Endodermal cell (in vitro differentiated cells): ENCODE results near the gene TMEM165. TPM values are rescaled to one million over a fixed set of nuclear protein-coding genes. Genes with fewer than 3 reads are reported as not detected.
"Not testable (repeated sequence)": the region's sequence is repeated elsewhere in the genome, so short reads cannot be mapped to it uniquely, and the experiment has no call there.

Experiments
- DNase-seq: peaks from one replicate; pipeline ENCODE4 v3.0.0-alpha.2; 2017
- H3K27ac ChIP-seq: 2 replicates; pipeline ENCODE4 v1.5.1; 2013; ENCODE audit warnings: mild to moderate bottlenecking, low read depth, low read length, moderate library complexity
- H3K27me3 ChIP-seq: 2 replicates; pipeline ENCODE4 v1.6.1; 2013; ENCODE audit warnings: mild to moderate bottlenecking, low read length, moderate library complexity; ENCODE audit not compliant: insufficient read depth, control insufficient read depth, poor library complexity, severe bottlenecking
- H3K36me3 ChIP-seq: 2 replicates; pipeline ENCODE4 v1.7.0; 2013; ENCODE audit warnings: mild to moderate bottlenecking, low read length, moderate library complexity; ENCODE audit not compliant: control insufficient read depth, insufficient read depth
- H3K4me1 ChIP-seq: one replicate; pipeline ENCODE4 v1.7.0; 2013; ENCODE audit warnings: low read length; ENCODE audit not compliant: control insufficient read depth, insufficient read depth
- H3K4me3 ChIP-seq: 2 replicates; pipeline ENCODE4 v1.5.1; 2013; ENCODE audit warnings: mild to moderate bottlenecking, low read length, moderate library complexity
- H3K9ac ChIP-seq: 2 replicates; pipeline ENCODE4 v1.6.1; 2013; ENCODE audit warnings: mild to moderate bottlenecking, low read length, moderate library complexity; ENCODE audit not compliant: poor library complexity, severe bottlenecking; ENCODE audit errors: extremely low read depth
- H3K9me3 ChIP-seq: 2 replicates; pipeline ENCODE4 v1.6.1; 2013; ENCODE audit warnings: mild to moderate bottlenecking, low read length, moderate library complexity; ENCODE audit not compliant: control insufficient read depth
- H3K27ac Mint-ChIP-seq: 2 replicates; pipeline ENCODE4 v1.8.0; 2020; ENCODE audit warnings: mixed read lengths
- H3K27me3 Mint-ChIP-seq: 2 replicates; pipeline ENCODE4 v1.8.0; 2021; ENCODE audit warnings: mild to moderate bottlenecking, mixed read lengths; ENCODE audit not compliant: insufficient read depth
- H3K36me3 Mint-ChIP-seq: 2 replicates; pipeline ENCODE4 v1.8.0; 2020; ENCODE audit warnings: low read depth, mixed read lengths
- H3K4me1 Mint-ChIP-seq: 2 replicates; pipeline ENCODE4 v1.8.0; 2020; ENCODE audit warnings: mixed read lengths
- H3K4me3 Mint-ChIP-seq: 2 replicates; pipeline ENCODE4 v1.8.0; 2020; ENCODE audit warnings: mild to moderate bottlenecking, moderate library complexity, mixed read lengths
- H3K9me3 Mint-ChIP-seq: 2 replicates; pipeline ENCODE4 v1.8.0; 2020; ENCODE audit warnings: mild to moderate bottlenecking, mixed read lengths
- WGBS, 2 experiments: methylation state at CpG; one replicate each; pipeline versions ENCODE4 v1.1.5 to v1.1.7; 2013; ENCODE audit warnings: missing lambda C conversion rate in 2 of 2, mixed read lengths in 1 of 2; ENCODE audit not compliant: insufficient coverage in 1 of 2, insufficient read length in 1 of 2; 5-methylcytosine and 5-hydroxymethylcytosine counted together
- total RNA-seq, 2 donors: library from RNA; stranded (reverse); fragmentation: NEBNext Ultra II Directional in 1 of 2; extraction: Animal tissue kit (Norgen Biotek cat#: 25700) in 1 of 2; gene quantifications; 2 replicates in 1 of 2; 3 replicates in 1 of 2; pipeline ENCODE4 v1.2.1, GENCODE V29; 2021
- TF ChIP-seq, protein P1 (sequence below): fragments of 200-600 bp; sonication (generic); conservative IDR thresholded peaks from 2 replicates; pipeline ENCODE4 v1.5.0; 2021; ENCODE audit warnings: antibody characterized with exemption, mild to moderate bottlenecking

The TMEM165 gene
- total RNA-seq, 2 donors from 2014 or later: 90.5 to 100 TPM

DNA sequence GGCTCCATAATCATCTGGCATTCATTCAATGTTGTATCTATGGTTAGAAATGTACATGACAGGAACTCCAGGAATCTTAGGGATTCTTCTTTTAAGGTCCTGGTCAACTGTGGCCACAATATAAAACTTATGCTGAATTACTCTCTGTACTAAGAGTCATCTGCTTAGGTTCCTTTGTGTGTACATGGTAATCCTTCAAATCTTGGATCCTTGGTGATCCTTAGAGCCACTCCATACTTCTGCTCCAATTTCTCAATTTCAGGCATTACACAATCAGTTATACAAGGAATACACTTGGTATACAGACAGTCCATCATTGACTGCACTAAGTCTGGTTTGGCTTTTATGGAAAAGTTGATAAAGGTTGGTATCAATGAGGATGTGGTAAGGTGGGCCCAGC, 43.9 kb upstream of the TMEM165 start:
- H3K27me3 Mint-ChIP-seq: no peaks in the 10 kb centered on the region
- no peak for DNase-seq
- Histone ChIP-seq H3K4me1 (peaks cover 4% of the 10 kb centered on the region), H3K9me3 (no peaks in the 10 kb centered on the region), H3K27ac (no peak overlapping the region), H3K4me3 (no peak overlapping the region), H3K9ac (no peak overlapping the region), H3K27me3 (no peaks in the 10 kb centered on the region), H3K36me3 (peaks cover 7% of the 10 kb centered on the region)
- no peak overlapping the region for H3K4me3 Mint-ChIP-seq
- H3K4me1 Mint-ChIP-seq: peaks cover 10% of the 10 kb centered on the region
- TF ChIP-seq, protein P1, sequence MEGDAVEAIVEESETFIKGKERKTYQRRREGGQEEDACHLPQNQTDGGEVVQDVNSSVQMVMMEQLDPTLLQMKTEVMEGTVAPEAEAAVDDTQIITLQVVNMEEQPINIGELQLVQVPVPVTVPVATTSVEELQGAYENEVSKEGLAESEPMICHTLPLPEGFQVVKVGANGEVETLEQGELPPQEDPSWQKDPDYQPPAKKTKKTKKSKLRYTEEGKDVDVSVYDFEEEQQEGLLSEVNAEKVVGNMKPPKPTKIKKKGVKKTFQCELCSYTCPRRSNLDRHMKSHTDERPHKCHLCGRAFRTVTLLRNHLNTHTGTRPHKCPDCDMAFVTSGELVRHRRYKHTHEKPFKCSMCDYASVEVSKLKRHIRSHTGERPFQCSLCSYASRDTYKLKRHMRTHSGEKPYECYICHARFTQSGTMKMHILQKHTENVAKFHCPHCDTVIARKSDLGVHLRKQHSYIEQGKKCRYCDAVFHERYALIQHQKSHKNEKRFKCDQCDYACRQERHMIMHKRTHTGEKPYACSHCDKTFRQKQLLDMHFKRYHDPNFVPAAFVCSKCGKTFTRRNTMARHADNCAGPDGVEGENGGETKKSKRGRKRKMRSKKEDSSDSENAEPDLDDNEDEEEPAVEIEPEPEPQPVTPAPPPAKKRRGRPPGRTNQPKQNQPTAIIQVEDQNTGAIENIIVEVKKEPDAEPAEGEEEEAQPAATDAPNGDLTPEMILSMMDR: no peak
- peaks cover 12% of the 10 kb centered on the region for H3K9me3 Mint-ChIP-seq
- peaks cover 31% of the 10 kb centered on the region for H3K36me3 Mint-ChIP-seq
- no peak overlapping the region for H3K27ac Mint-ChIP-seq

DNA sequence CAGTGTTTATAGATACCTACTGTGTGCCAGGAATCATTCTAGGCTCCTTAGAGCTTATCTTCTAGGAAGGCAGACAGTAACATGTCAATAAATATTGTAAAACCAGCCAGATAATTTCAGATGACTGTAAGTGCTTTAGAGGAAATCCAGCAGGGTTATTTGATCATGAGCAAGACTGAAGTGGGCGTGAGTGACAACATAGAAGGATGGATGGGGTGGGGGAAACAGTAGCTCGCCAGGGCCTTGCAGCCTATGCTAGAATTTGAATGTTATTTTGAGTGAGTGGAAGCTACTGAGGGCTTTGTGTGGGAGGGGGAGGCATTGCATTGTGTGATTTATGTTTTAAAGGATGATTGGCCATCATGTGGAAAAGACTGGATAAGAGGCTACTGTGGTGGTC, 43.0 kb upstream of the TMEM165 start:
- no peak overlapping the region for H3K27ac Mint-ChIP-seq
- peaks cover 11% of the 10 kb centered on the region for H3K4me1 Mint-ChIP-seq
- H3K27ac ChIP-seq: no peak overlapping the region
- no peaks in the 10 kb centered on the region for H3K9me3 ChIP-seq
- H3K9ac ChIP-seq: no peak overlapping the region
- H3K36me3 ChIP-seq: peaks cover 7% of the 10 kb centered on the region
- no peak overlapping the region for H3K4me3 ChIP-seq
- no peak overlapping the region for H3K4me3 Mint-ChIP-seq
- H3K4me1 ChIP-seq: peaks cover 4% of the 10 kb centered on the region
- H3K27me3 ChIP-seq: no peaks in the 10 kb centered on the region
- no peak for DNase-seq
- H3K27me3 Mint-ChIP-seq: no peaks in the 10 kb centered on the region
- 90 to 94% methylated on average over 2 of the region's 2 CpGs for WGBS, 2 experiments
- peaks cover 12% of the 10 kb centered on the region for H3K9me3 Mint-ChIP-seq
- H3K36me3 Mint-ChIP-seq: peaks cover 31% of the 10 kb centered on the region
- TF ChIP-seq, protein P1: no peak

DNA sequence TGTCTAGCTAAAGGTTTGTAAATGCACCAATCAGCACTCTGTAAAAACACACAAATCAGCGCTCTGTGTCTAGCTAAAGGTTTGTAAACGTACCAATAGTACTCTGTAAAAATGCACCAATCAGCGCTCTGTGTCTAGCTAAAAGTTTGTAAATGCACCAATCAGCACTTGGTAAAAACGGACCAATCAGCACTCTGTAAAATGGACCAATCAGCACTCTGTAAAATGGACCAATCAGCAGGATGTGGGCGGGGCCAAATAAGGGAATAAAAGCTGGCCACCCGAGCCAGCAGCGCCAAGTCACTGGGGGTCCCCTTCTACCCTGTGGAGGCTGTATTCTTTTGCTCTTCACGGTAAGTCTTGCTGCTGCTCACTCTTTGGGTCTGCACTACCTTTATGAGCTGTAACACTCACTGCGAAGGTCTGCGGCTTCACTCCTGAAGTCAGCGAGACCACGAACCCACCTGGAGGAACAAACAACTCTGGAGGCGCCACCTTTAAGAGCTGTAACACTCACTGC, 42.5 kb upstream of the TMEM165 start:
- Mint-ChIP-seq H3K36me3 (peaks cover 31% of the 10 kb centered on the region), H3K9me3 (peaks cover 12% of the 10 kb centered on the region)
- not testable (repeated sequence) for H3K27ac Mint-ChIP-seq, DNase-seq, H3K36me3 ChIP-seq, H3K27ac ChIP-seq, H3K4me3 Mint-ChIP-seq, H3K4me1 ChIP-seq, H3K27me3 Mint-ChIP-seq, H3K27me3 ChIP-seq, H3K4me3 ChIP-seq, H3K4me1 Mint-ChIP-seq, H3K9ac ChIP-seq, H3K9me3 ChIP-seq
- 87 to 90% methylated on average over 9 to 13 of the region's 13 CpGs for WGBS, 2 experiments

DNA sequence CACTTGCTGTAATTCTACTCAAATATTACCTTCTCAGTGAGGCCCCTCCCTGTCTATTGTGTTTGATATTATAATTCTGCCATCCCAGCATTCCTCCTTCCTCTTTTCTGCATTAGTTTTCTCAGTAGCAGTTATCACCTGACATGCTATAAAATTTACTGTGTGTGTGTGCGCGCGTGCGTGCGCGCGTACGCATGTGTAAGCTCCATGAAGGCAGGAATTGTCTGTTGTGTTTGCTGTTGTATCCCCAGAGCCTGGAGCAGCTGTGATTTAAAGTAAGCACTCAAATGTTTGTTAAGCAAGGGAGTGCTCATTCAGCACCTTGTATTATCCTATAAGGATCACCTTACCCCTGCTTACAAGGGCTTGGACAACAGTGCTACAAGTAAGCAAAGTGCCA, 41.1 kb upstream of the TMEM165 start:
- WGBS, 2 experiments: 91% methylated on average over 8 of the region's 8 CpGs; no CpG with 5 or more reads in 1 of the 2 experiments
- no peaks in the 10 kb centered on the region for H3K9me3 ChIP-seq
- no peak for DNase-seq
- no peaks in the 10 kb centered on the region for H3K27me3 Mint-ChIP-seq
- H3K4me1 ChIP-seq: no peaks in the 10 kb centered on the region
- peaks cover 12% of the 10 kb centered on the region for H3K9me3 Mint-ChIP-seq
- H3K4me3 ChIP-seq: no peak overlapping the region
- no peaks in the 10 kb centered on the region for H3K27me3 ChIP-seq
- H3K4me1 Mint-ChIP-seq: peaks cover 5% of the 10 kb centered on the region
- TF ChIP-seq, protein P1: no peak
- no peak overlapping the region for H3K9ac ChIP-seq
- H3K36me3 Mint-ChIP-seq: peaks cover 35% of the 10 kb centered on the region
- peaks cover 7% of the 10 kb centered on the region for H3K36me3 ChIP-seq
- no peak overlapping the region for H3K4me3 Mint-ChIP-seq
- no peak overlapping the region for H3K27ac Mint-ChIP-seq
- no peak overlapping the region for H3K27ac ChIP-seq
